Measurements from ENCODE around the gene ITGB5.

Gene ITGB5

DNA sequence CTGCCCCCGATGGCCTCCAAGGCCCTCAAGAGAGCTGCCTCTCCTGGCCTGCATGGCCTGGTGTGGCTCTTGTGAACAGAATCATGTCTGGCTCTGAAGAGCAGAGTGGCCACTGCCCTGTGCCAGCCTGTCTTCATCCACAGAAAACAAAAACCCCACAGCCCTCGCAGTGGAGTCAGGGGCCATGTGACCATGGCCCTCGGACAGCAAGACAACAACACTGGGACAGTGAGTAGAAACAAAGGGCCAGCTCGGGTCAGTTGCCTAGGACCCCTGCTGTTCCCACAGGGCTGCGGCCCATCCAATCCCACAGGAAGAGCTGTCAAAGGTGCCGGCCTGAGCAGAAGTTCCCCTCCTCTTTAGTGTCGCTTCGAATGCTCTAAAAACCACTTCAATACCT lies 84.5 kb downstream of the ITGB5 start:
- TF ChIP-seq, protein P1, sequence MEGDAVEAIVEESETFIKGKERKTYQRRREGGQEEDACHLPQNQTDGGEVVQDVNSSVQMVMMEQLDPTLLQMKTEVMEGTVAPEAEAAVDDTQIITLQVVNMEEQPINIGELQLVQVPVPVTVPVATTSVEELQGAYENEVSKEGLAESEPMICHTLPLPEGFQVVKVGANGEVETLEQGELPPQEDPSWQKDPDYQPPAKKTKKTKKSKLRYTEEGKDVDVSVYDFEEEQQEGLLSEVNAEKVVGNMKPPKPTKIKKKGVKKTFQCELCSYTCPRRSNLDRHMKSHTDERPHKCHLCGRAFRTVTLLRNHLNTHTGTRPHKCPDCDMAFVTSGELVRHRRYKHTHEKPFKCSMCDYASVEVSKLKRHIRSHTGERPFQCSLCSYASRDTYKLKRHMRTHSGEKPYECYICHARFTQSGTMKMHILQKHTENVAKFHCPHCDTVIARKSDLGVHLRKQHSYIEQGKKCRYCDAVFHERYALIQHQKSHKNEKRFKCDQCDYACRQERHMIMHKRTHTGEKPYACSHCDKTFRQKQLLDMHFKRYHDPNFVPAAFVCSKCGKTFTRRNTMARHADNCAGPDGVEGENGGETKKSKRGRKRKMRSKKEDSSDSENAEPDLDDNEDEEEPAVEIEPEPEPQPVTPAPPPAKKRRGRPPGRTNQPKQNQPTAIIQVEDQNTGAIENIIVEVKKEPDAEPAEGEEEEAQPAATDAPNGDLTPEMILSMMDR (IDR thresholded peaks at IDR 0.05), result no peak

DNA sequence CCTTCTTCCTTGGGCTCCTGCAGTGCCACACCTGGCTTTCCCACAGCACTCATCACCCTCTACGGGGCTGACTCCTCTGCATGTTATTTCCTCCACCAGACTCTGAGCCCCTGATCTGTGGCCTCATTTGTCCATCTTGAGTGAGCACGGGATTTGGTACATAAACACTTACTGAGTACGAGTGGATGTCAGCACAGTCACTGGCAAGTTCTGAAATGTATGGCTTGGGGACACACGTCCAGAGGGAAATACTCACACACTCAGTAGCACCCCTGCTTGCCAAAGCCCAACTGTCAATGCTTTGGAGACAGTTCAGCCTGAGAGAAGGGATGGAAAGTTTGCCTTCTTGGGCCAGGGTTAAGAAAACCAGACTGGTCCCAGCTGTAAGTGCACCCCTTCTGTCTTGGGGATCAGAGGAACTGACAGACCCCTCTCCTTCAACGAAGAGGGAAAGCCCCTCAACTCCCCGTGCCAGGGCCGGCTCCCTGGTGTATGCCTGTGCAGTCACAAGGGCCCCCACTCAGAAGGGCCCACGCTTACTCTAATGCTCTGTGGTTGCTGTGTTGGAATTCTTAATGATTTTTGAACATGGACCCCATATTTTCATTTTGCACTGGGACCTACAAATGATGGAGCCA lies 85.0 kb downstream of the ITGB5 start:
- TF ChIP-seq, protein P1 (IDR thresholded peaks at IDR 0.05), result no peak

- TF ChIP-seq, protein P1 (IDR thresholded peaks at IDR 0.05), result no peak
Observed at GRCh38 chr3:124800511-124801258, 86.5 kb downstream of the ITGB5 start.

DNA sequence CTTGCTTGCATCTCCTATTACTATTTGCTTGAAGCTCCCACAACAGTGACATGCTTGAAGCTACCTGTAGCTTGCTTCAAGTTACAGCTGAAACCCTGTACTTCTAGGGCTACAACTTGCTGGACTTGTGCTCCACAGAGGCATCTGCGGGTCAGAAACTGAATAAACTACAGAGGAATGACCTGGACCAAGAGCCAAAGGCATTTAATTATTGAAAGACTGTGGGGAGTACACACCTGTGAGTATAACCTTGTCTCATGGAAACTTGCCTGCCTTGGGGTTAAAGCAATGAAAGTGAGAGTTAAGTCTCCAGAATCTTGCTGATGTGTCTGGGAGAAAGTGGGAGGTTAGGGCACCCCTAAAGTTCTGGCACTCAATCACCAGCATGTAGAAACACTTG lies 87.1 kb downstream of the ITGB5 start:
- TF ChIP-seq, protein P1 (IDR thresholded peaks at IDR 0.05), result no peak

DNA sequence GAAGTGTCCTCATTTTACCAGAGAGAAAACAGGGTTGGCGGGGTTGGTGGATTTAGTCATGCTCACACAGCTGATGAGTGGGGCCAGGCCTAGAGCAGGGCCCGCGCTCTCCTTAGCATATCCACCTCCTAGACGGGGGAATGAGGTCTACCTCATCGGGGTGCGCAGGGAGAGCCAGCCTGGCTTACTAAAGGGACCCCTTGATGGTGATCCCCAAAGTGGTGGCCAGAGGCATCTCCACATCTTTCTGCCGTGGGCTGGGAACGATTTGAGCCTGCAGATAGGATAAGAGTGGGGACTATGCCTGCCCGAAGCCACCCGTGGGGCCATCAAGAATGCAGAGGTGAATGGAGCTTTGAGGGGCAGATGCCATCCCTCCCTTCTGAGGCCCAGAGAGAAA lies 87.5 kb downstream of the ITGB5 start:
- TF ChIP-seq, protein P1 (IDR thresholded peaks at IDR 0.05), result no peak

- TF ChIP-seq, protein P1 (IDR thresholded peaks at IDR 0.05), result no peak
Observed at GRCh38 chr3:124797426-124797945, 89.7 kb downstream of the ITGB5 start.

DNA sequence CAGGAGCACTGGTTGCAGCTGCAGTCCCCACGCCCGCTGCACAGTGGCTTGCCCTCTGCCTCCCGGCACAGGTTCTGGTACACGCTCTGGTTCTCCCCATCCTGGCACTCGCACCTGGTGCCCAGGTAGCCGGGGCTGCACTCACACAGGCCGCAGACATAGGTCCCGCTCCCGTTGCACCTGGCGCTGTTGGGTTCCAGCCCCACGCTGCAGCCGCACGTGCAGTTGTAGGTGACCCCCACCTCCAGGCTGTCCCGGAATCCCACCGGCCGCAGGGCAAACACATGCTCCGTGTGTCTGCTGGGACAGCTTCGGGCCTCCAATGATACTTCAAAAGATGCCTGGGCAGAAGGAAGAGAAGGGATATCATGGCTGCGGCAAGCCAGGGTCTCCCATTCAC lies 90.7 kb downstream of the ITGB5 start:
- TF ChIP-seq, protein P1 (IDR thresholded peaks at IDR 0.05), result no peak

Data from LNCAP (cell line).